ENCODE data around the gene EWSR1.

EWSR1 gene

GRCh38 chr22:29307596-29308147 is 39.6 kb downstream of the EWSR1 start:
- no peak for DNase-seq

DNA sequence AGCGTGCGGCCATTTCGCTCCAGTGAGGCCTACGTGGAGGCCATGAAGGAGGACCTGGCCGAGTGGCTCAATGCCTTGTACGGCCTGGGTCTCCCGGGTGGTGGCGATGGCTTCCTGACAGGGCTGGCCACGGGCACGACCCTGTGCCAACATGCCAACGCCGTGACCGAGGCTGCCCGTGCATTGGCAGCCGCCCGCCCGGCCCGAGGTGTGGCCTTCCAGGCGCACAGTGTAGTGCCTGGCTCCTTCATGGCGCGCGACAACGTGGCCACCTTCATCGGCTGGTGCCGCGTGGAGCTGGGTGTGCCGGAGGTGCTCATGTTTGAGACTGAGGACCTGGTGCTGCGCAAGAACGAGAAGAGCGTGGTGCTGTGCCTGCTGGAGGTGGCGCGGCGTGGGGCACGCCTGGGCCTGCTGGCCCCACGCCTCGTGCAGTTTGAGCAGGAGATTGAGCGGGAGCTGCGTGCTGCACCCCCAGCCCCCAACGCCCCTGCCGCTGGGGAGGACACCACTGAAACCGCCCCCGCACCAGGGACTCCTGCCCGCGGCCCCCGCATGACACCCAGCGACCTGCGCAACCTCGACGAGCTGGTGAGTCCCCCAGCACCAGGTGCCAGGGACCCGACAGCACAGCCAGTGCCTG is 40.2 kb downstream of the EWSR1 start:
- DNase-seq = no peak

DNA sequence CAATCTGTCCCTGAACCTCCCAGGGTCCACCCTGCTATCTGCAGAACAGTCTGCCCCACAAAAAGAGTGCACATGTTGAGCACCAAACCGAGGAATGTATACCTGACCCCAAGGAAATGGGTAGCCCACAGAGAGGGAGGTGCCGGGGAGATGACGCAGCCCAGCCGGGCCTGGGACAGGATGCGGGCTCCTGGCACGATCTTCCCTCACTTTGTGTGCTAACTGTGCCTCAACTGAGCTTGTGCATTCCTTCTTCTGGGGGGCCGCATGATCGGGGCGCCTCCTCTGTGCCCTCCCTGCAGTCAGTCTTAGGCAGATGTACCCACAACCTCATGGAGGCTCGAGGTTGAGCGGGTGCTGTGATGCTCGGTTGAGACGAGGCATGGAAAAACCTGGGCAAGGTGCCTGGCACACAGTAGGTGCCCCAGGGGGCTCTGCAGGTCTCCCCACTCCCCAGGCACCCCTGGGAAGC is 40.8 kb downstream of the EWSR1 start:
- DNase-seq = no peak

GRCh38 chr22:29309332-29310064 is 41.4 kb downstream of the EWSR1 start:
- no peak for DNase-seq

GRCh38 chr22:29310065-29310862 is 42.2 kb downstream of the EWSR1 start:
- no peak for DNase-seq

DNA sequence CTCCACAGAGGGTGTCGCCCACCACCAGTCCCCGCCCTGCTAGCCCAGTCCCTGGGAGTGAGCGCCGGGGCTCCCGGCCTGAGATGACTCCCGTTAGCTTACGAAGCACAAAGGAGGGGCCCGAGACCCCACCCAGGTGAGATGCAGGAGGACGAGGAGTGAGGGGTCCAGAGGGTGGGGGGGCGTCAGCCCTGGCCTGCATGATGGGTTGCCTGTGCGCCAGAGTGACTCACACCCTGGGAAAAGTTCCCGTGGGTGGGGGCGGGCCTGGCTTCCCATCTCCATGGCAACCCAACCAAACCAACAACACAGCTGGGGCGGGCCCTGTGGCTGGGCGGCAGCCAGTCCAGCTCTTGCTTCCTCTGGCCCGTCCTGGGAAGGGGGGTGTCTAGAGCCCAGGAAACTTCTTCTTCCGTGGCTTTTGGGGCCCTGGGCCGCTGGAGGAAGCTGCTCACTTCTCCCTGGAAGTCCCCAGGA is 42.8 kb downstream of the EWSR1 start:
- no peak for DNase-seq

GRCh38 chr22:29311464-29312217 is 43.6 kb downstream of the EWSR1 start:
- no peak for DNase-seq

DNA sequence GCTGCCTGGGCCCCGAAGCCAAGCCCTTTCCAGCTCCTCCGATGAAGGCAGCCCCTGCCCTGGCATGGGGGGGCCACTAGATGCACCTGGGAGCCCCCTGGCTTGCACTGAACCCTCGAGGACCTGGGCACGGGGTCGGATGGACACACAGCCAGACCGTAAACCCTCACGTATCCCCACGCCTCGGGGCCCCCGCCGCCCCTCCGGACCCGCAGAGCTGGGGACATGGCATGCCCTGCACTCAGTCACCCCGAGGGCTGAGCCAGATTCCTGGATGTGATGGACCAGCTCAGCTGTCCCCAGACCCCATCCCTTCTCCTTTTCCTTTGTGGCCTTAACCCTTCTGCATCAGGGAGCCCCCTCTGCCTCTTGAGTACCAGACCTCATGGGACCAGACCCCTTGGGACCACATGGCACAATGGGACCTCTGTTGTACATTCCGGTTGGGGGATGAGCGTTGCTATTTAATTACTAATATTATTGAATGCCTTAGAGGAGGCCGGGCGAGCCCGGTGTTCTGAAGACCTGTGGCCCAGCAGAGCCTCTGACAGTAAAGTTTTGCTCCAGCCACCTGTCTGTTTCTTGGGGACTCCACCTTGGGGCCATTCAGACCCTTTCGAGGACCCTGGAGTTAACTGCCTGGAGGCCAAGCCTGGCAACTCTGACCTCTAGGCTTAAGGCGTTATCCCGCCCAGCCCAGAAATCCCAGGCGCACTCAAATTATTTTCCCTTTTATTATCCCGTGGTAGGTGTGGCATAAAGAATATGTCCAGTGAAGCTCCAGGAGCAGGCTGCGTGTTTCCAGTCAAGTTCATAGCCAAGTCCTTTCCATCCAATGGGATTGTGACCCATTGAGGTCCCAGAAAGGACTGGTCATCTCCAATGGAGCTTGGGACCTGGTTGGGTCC is 44.4 kb downstream of the EWSR1 start:
- DNase-seq = no peak

GRCh38 chr22:29313126-29313575 is 45.1 kb downstream of the EWSR1 start:
- no peak for DNase-seq

DNA sequence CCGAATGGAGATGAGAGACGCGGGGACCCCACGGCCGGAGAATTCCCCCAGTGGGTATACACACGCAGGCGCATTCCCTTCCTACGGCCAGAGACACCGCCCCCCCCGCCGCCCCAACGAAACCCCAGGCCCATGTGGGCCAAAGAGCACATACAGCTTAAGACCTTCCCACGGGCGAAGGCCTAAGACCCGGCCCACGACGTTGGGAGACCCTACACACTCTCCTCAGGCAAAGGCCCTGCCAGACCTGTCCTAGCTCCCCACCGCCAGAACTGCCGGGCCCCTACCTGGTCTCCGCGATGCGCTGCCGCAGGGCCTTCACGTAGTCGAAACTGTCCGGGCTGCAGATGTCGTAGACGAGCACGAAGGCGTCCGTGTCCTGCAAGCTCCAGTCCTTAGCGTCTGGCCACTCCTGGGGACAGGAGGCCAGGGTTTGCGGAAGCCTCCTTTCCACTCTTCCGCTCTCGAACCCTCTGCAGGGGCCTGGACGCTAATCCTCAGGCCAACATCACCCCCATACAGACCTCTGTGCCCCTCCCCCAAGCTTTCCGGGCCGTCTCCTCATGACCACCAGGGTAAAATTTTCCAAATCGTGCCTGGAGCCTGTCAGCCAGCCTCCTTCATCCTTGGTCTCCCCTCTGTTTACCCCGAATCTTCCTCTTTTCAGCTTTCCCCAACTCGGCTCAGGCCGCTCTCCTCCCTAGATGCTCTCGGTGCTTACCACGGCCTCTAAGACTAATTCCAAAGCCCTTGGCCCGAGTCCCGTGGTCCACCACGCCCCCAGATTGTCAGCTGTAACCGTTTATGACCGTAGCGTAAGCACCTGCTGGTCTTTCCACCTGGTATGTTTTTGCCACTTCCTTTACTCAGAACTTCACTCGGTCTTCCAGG is 45.8 kb downstream of the EWSR1 start:
- no peak for DNase-seq

GRCh38 chr22:29314537-29315285 is 46.6 kb downstream of the EWSR1 start:
- DNase-seq = no peak

DNA sequence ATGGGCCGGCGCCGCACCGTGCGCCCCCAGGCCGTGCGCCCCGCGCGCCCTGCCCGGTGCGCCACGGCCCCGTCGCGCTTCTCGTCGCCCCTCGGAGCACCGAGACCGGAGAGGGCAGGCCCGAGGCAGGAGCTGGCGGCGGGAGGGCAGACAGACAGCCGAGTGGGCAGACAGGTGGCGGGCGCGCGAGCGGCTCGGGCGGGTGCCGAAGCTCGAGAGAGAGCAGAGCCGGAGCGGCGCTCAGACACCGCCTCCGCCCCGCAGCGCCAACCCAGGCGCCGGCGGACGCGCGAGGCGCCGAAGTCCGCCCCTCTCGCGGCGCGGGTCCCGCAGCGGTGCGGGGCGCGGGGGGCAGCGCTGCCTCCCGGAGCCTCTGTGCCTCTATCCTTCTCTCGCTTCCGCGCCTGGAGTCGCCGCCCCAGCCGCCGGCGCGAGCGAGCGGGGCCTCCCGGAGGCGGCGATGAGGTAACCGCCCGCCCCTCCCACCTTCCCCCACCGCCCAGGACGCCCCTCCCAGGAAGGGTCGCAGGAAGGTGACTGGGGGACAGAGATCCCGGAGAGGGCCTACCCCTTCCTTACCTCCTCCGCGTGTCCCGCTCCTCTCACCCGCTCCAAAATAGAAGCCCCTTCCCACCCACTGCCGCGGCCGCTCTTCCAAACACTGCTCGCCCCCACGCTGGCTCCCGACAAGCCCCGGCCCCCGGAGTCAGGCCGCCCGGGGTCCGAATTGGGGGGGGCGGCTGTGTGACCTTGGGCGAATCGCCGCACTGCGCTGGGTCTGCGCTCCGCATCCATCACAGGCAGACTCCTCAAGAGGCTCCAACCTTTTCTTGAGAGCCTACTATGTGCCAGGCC is 47.4 kb downstream of the EWSR1 start, which contains the start of gene RASL10A:
Gene RASL10A, minus strand, starts transcription at position 412 of the 855 bp plus-strand sequence. CDS start 451 bp downstream, outside the sequence.
- no peak for DNase-seq

- no peak for DNase-seq
These were observed 48.2 kb downstream of the EWSR1 start for GRCh38 chr22:29316141-29316828.

DNA sequence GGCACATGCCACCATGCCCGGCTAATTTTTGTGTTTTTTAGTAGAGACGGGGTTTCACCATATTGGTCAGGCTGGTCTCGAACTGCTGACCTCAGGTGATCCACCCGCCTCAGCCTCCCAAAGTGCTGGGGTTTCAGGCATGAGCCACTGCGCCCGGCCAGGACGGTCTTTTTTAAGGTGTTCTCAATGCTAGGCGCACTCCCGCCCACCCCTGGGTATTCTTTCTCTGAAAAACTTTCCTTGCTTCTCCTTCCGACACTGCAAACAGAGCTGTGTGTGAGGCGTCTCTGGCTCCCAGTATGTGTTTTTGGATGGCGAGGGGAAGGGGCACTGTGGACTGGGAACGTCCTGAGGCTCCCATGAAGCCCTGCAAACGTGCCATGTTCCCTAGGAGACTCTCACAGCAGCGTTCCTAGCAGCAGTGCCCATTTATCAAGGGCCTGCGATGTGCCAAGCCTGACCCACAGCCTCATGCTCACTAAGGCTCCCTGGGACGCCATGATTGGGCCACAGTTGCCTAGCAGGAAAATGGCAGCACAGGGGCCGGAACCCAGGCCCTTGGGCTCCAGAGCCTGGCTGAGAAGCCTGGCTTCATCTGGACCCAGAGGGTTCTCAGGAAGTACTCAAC is 49.9 kb downstream of the EWSR1 start:
- DNase-seq = no peak

- no peak for DNase-seq
These were observed 51.0 kb downstream of the EWSR1 start for GRCh38 chr22:29319072-29319471.

GRCh38 chr22:29320546-29320945 is 52.5 kb downstream of the EWSR1 start:
- no peak for DNase-seq

DNA sequence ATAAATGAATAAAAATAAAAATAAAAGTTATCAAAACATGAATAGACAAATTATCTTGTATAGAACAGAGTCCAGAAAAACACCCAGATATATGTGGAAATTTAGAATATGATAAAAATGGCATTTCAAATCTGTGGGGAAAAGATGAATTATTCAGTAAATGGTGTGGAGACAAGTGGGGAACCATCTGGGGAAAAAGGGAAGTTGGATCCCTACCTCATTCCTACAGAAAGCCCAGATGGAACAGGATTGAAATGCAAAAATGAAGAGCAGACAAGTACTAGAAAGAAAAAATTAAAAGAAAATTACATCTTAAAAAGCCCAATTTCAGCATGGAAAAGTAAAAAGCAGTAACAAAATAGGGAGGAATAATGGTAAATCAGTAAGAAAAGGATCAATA is 55.6 kb downstream of the EWSR1 start:
- DNase-seq = no peak
